ENCODE measurements around the gene NME3. TPM values are rescaled to one million over a fixed set of nuclear protein-coding genes. Genes with fewer than 3 reads are reported as not detected.

NME3 gene
- total and polyA plus RNA-seq, 4 experiments from 2014 or later: 64.1 to 88.6 (median 77.3) TPM

- Mint-ChIP-seq H3K9me3 (no peaks in the 10 kb centered on the region), H3K36me3 (peaks cover 11 to 26% of the 10 kb centered on the region in 2 donors), H3K4me3 (peak overlapping the region in 4 of 8 donors; percentile 11 to 51 (median 38)), H3K4me1 (peaks cover 21 to 39% (median 29%) of the 10 kb centered on the region in 4 donors), H3K27ac (peak overlapping the region; percentile 24 to 84 (median 65)), H3K27me3 (no peaks in the 10 kb centered on the region)
- no peak overlapping the region for H3K4me3 ChIP-seq (ENCODE audit: low read length in 2 of 2)
- H3K4me1 ChIP-seq (ENCODE audit: insufficient read depth, low read length): peaks cover 29% of the 10 kb centered on the region
- ChIA-PET POLR2A (ENCODE audit: partially characterized antibody) (interaction anchor here (0.6 to 0.7 kb wide), 2 partner anchors 12 to 321 kb away, joined by 3 read pairs; no protein-coding TSS in a partner anchor), CTCF (ENCODE audit: partially characterized antibody) (interaction anchor here (0.7 to 1.5 kb wide), 10 partner anchors 8 to 90 kb away, joined by 3 to 5 read pairs (median 4); partner anchors contain the start of genes JPT2, NUBP2 and SPSB3)
- DNase-seq: peak in 4 of 5 donors; percentile 35 to 52 (median 42)
- intact Hi-C loops (cut with micrococcal nuclease): no loop called here
- no peaks in the 10 kb centered on the region for H3K27me3 ChIP-seq (ENCODE audit: insufficient read depth, low read length)
- peaks cover 23% of the 10 kb centered on the region for H3K36me3 ChIP-seq (ENCODE audit: insufficient read depth, low read length)
- H3K9me3 ChIP-seq (ENCODE audit: control insufficient read depth in 1 of 2, low read length in 2 of 2): no peaks in the 10 kb centered on the region
- H3K27ac ChIP-seq (ENCODE audit: low read depth, low read length): no peak overlapping the region
Measured at GRCh38 chr16:1723450-1724147, 47.7 kb downstream of the NME3 start.

GRCh38 chr16:1721372-1721771 lies 50.0 kb downstream of the NME3 start:
- Mint-ChIP-seq H3K4me1 (peaks cover 15 to 40% (median 24%) of the 10 kb centered on the region in 4 donors), H3K27me3 (no peaks in the 10 kb centered on the region), H3K9me3 (no peaks in the 10 kb centered on the region), H3K27ac (peak overlapping the region in 4 of 7 donors; percentile 46 to 94 (median 62)), H3K36me3 (peaks cover 0 to 14% of the 10 kb centered on the region in 2 donors), H3K4me3 (peak overlapping the region in 1 of 8 donors; percentile 15)
- ChIA-PET POLR2A (ENCODE audit: partially characterized antibody) (interaction anchor here (0.7 to 1.2 kb wide), 2 partner anchors 10 to 751 kb away, joined by 3 to 6 read pairs; no protein-coding TSS in a partner anchor), CTCF (ENCODE audit: partially characterized antibody) (interaction anchor here (0.9 to 1.8 kb wide), 2 partner anchors 61 to 358 kb away, joined by 3 to 5 read pairs; partner anchors contain the start of genes NUBP2 and SPSB3)
- no peak overlapping the region for H3K27ac ChIP-seq (ENCODE audit: low read depth, low read length)
- intact Hi-C loops (cut with micrococcal nuclease): no loop called here
- no peak for DNase-seq
- H3K9me3 ChIP-seq (ENCODE audit: control insufficient read depth in 1 of 2, low read length in 2 of 2): no peaks in the 10 kb centered on the region
- peaks cover 29% of the 10 kb centered on the region for H3K4me1 ChIP-seq (ENCODE audit: insufficient read depth, low read length)
- H3K36me3 ChIP-seq (ENCODE audit: insufficient read depth, low read length): peaks cover 7% of the 10 kb centered on the region
- no peaks in the 10 kb centered on the region for H3K27me3 ChIP-seq (ENCODE audit: insufficient read depth, low read length)
- no peak overlapping the region for H3K4me3 ChIP-seq (ENCODE audit: low read length in 2 of 2)

Small RNA genes lying within 50 kb of the gene (microRNA-seq; reads per million reads assigned to microRNA genes)
- 0.96 reads per million for gene MIR3177 (ENCODE audit: borderline microRNAs expressed, borderline number of aligned reads, borderline replicate concordance)

Other genes starting within 250 kb of the NME3 start
- gene TMEM204, start 237.9 kb downstream of the NME3 start, total RNA-seq: 100 to 1,000 TPM; 124 to 125 TPM
- gene TMEM204, start 237.9 kb downstream of the NME3 start, polyA plus RNA-seq: 10 to 100 TPM; 95.9 to 97.1 TPM
- gene IFT140, start 159.5 kb downstream of the NME3 start, total RNA-seq: 1 to 10 TPM; 5.5 to 7.3 TPM
- gene IFT140, start 159.5 kb downstream of the NME3 start, polyA plus RNA-seq: 1 to 10 TPM; 3.3 to 3.8 TPM
- gene CRAMP1, start 159.2 kb downstream of the NME3 start, total RNA-seq: 10 to 100 TPM; 27.3 to 33.8 TPM
- gene CRAMP1, start 159.2 kb downstream of the NME3 start, polyA plus RNA-seq: 1 to 10 TPM in 1 of 2 donors, under 1 TPM in 1; 0.55 to 5.1 TPM
- 10 to 100 TPM; 38.1 to 43.1 TPM for gene JPT2, start 93.3 kb downstream of the NME3 start, total RNA-seq
- gene JPT2, start 93.3 kb downstream of the NME3 start, polyA plus RNA-seq: 10 to 100 TPM in 1 of 2 donors, 1 to 10 TPM in 1; 4.8 to 10.7 TPM
- 100 to 1,000 TPM; 238 to 248 TPM for gene MAPK8IP3, start 65.3 kb downstream of the NME3 start, total RNA-seq
- gene MAPK8IP3, start 65.3 kb downstream of the NME3 start, polyA plus RNA-seq: 1 to 10 TPM in 1 of 2 donors, under 1 TPM in 1; 0.86 to 4.6 TPM
- gene EME2, start 1.3 kb upstream of the NME3 start, total RNA-seq: 10 to 100 TPM; 32.9 to 33.1 TPM
- 1 to 10 TPM in 1 of 2 donors, under 1 TPM in 1; 0.30 to 1.5 TPM for gene EME2, start 1.3 kb upstream of the NME3 start, polyA plus RNA-seq
- gene MRPS34, start 1.6 kb upstream of the NME3 start, total RNA-seq: 10 to 100 TPM; 57.6 to 67.3 TPM
- gene MRPS34, start 1.6 kb upstream of the NME3 start, polyA plus RNA-seq: 100 to 1,000 TPM; 138 to 151 TPM
- 100 to 1,000 TPM; 133 to 144 TPM for gene SPSB3, start 11.0 kb upstream of the NME3 start, total RNA-seq
- 10 to 100 TPM; 56.6 to 72.9 TPM for gene SPSB3, start 11.0 kb upstream of the NME3 start, polyA plus RNA-seq
- 10 to 100 TPM; 55.9 to 59.4 TPM for gene NUBP2, start 11.4 kb upstream of the NME3 start, total RNA-seq
- 10 to 100 TPM; 77.6 to 98.9 TPM for gene NUBP2, start 11.4 kb upstream of the NME3 start, polyA plus RNA-seq
- gene IGFALS, start 22.2 kb upstream of the NME3 start, total RNA-seq: under 1 TPM; 0.29 to 0.36 TPM
- gene IGFALS, start 22.2 kb upstream of the NME3 start, polyA plus RNA-seq: not detected
- gene HAGH, start 55.3 kb upstream of the NME3 start, total RNA-seq: 10 to 100 TPM; 73.7 to 77.8 TPM
- gene HAGH, start 55.3 kb upstream of the NME3 start, polyA plus RNA-seq: 10 to 100 TPM; 54.3 to 63.2 TPM
- 1 to 10 TPM; 7.8 to 9.6 TPM for gene FAHD1, start 55.7 kb upstream of the NME3 start, total RNA-seq
- gene FAHD1, start 55.7 kb upstream of the NME3 start, polyA plus RNA-seq: 10 to 100 TPM; 22.3 to 23.2 TPM
- not detected for gene MEIOB, start 100.6 kb upstream of the NME3 start, total RNA-seq
- not detected for gene MEIOB, start 100.6 kb upstream of the NME3 start, polyA plus RNA-seq
- not detected for gene HS3ST6, start 146.9 kb upstream of the NME3 start, total RNA-seq
- not detected for gene HS3ST6, start 146.9 kb upstream of the NME3 start, polyA plus RNA-seq
- gene MSRB1, start 171.7 kb upstream of the NME3 start, total RNA-seq: 10 to 100 TPM in 1 of 2 experiments, 1 to 10 TPM in 1; 9.3 to 10.6 TPM
- 10 to 100 TPM; 20.4 to 30.5 TPM for gene MSRB1, start 171.7 kb upstream of the NME3 start, polyA plus RNA-seq
- not detected for gene RPL3L, start 183.1 kb upstream of the NME3 start, total RNA-seq
- not detected for gene RPL3L, start 183.1 kb upstream of the NME3 start, polyA plus RNA-seq
- gene NDUFB10, start 188.0 kb upstream of the NME3 start, total RNA-seq: 10 to 100 TPM; 76.5 to 86.2 TPM
- gene NDUFB10, start 188.0 kb upstream of the NME3 start, polyA plus RNA-seq: 100 to 1,000 TPM; 205 to 223 TPM
- 1,000 to 10,000 TPM; 2,828 to 2,894 TPM for gene RPS2, start 193.3 kb upstream of the NME3 start, total RNA-seq
- gene RPS2, start 193.3 kb upstream of the NME3 start, polyA plus RNA-seq: 1,000 to 10,000 TPM; 6,382 to 6,826 TPM
- not detected for gene RNF151, start 195.3 kb upstream of the NME3 start, total RNA-seq
- gene RNF151, start 195.3 kb upstream of the NME3 start, polyA plus RNA-seq: not detected
- gene TBL3, start 200.5 kb upstream of the NME3 start, total RNA-seq: 10 to 100 TPM; 33.2 to 35.0 TPM
- gene TBL3, start 200.5 kb upstream of the NME3 start, polyA plus RNA-seq: 10 to 100 TPM; 44.1 to 47.6 TPM
- gene NOXO1, start 209.9 kb upstream of the NME3 start, total RNA-seq: under 1 TPM; 0.47 to 0.84 TPM
- under 1 TPM; 0.50 to 0.54 TPM for gene NOXO1, start 209.9 kb upstream of the NME3 start, polyA plus RNA-seq
- 10 to 100 TPM; 19.6 to 22.6 TPM for gene GFER, start 212.7 kb upstream of the NME3 start, total RNA-seq
- 10 to 100 TPM; 32.2 to 35.7 TPM for gene GFER, start 212.7 kb upstream of the NME3 start, polyA plus RNA-seq
- gene SYNGR3, start 218.4 kb upstream of the NME3 start, total RNA-seq: 1 to 10 TPM; 1.6 TPM
- gene SYNGR3, start 218.4 kb upstream of the NME3 start, polyA plus RNA-seq: 1 to 10 TPM in 1 of 2 donors, under 1 TPM in 1; 0.50 to 2.2 TPM
- 10 to 100 TPM; 48.5 to 49.8 TPM for gene ZNF598, start 238.3 kb upstream of the NME3 start, total RNA-seq
- gene ZNF598, start 238.3 kb upstream of the NME3 start, polyA plus RNA-seq: 10 to 100 TPM in 1 of 2 donors, 1 to 10 TPM in 1; 3.1 to 10.0 TPM
- not detected for gene NPW, start 248.2 kb upstream of the NME3 start, total RNA-seq
- gene NPW, start 248.2 kb upstream of the NME3 start, polyA plus RNA-seq: not detected